Loucy (cell line): ENCODE results near the gene CCDC81.

Source experiments
- CTCF ChIP-seq: fragments of 200-600 bp; sonication (generic); conservative IDR thresholded peaks from 2 replicates; pipeline ENCODE4 v1.5.1; 2014; ENCODE audit warnings: mild to moderate bottlenecking, antibody characterized with exemption, low read length
- EZH2phosphoT487 ChIP-seq: fragments of 200-600 bp; IDR thresholded peaks from 2 replicates; pipeline ENCODE4 v1.6.1; 2018; ENCODE audit warnings: antibody characterized with exemption, mild to moderate bottlenecking, moderate library complexity, borderline replicate concordance

- no peak for TF ChIP-seq CTCF
- TF ChIP-seq EZH2phosphoT487: no peak
Observed at GRCh38 chr11:86386283-86386682, 11.6 kb downstream of the CCDC81 start.
